Small intestine (tissue), 7 donors: ENCODE results near the gene TARBP1. TPM values are rescaled to one million over a fixed set of nuclear protein-coding genes. Genes with fewer than 3 reads are reported as not detected.

ENCODE experiments used
- DNase-seq, 2 donors: peaks; one replicate each; pipeline versions ENCODE4 v3.0.0 to v3.0.0-alpha.2; 2013
- FAIRE-seq: peaks from 2 replicates; lab custom pipeline; 2012; peaks lifted over from hg19 to GRCh38; lab: Jason Lieb, UNC
- H3K27ac ChIP-seq, 3 donors: one replicate each; pipeline ENCODE4 v1.5.1; 2013; ENCODE audit warnings: low read length in 2 of 3, mild to moderate bottlenecking in 2 of 3, control low read depth in 1 of 3, inconsistent platforms in 1 of 3, low read depth in 1 of 3, moderate library complexity in 1 of 3
- H3K27me3 ChIP-seq, 3 donors: one replicate each; pipeline ENCODE4 v1.6.1; 2013; ENCODE audit warnings: low read length in 3 of 3, inconsistent platforms in 1 of 3; ENCODE audit not compliant: control insufficient read depth in 3 of 3, insufficient read depth in 3 of 3
- H3K36me3 ChIP-seq, 3 donors: one replicate each; pipeline ENCODE4 v1.6.1; 2013; ENCODE audit warnings: low read length in 3 of 3, inconsistent platforms in 1 of 3, low read depth in 1 of 3, mild to moderate bottlenecking in 1 of 3, moderate library complexity in 1 of 3; ENCODE audit not compliant: control insufficient read depth in 3 of 3, insufficient read depth in 2 of 3
- H3K4me1 ChIP-seq, 3 donors: one replicate each; pipeline ENCODE4 v1.6.1; 2013; ENCODE audit warnings: low read length in 2 of 3, inconsistent platforms in 1 of 3, low read depth in 1 of 3, mild to moderate bottlenecking in 1 of 3, moderate library complexity in 1 of 3; ENCODE audit not compliant: control insufficient read depth in 3 of 3, insufficient read depth in 2 of 3
- H3K4me3 ChIP-seq, 3 donors: one replicate each; pipeline ENCODE4 v1.5.1; 2013; ENCODE audit warnings: low read length in 3 of 3, control low read depth in 1 of 3, inconsistent platforms in 1 of 3, low read depth in 1 of 3, mild to moderate bottlenecking in 1 of 3, moderate library complexity in 1 of 3
- H3K9me3 ChIP-seq, 2 donors: one replicate each; pipeline ENCODE4 v1.6.1; 2013; ENCODE audit warnings: low read depth in 1 of 2, low read length in 1 of 2; ENCODE audit not compliant: control insufficient read depth in 2 of 2, insufficient read depth in 1 of 2
- WGBS, 3 donors: extraction: QIAGEN DNeasy Blood & Tissue Kit; methylation state at CpG; one replicate each; pipeline ENCODE4 v1.1.7; 2013; 5-methylcytosine and 5-hydroxymethylcytosine counted together
- polyA plus RNA-seq, 4 donors: library from polyadenylated mRNA; stranded (reverse) in 3 of 4; unstranded in 1 of 4; fragments of 200-250 nt in 3 of 4; fragments of 120-200 nt in 1 of 4; gene quantifications; one replicate each; pipeline versions ENCODE4 v1.2.1 to v1.2.3, GENCODE V29; 2013
- donor health status: healthy with polysubstance abuse.
- donor health status: control.
- donor health status: control.
- donor health status: Bipolar disorder and iron deficiency.
- donor health status: healthy.

Gene TARBP1
- polyA plus RNA-seq, 4 donors: 8.1 to 67.5 (median 19.4) TPM

GRCh38 chr1:234468580-234468979 is 10.4 kb downstream of the TARBP1 start:
- H3K27ac ChIP-seq: no peak overlapping the region
- no peaks in the 10 kb centered on the region for H3K9me3 ChIP-seq
- FAIRE-seq: no peak
- no peak overlapping the region for H3K4me3 ChIP-seq
- 92 to 100% (median 92%) methylated on average over 1 of the region's 1 CpG for WGBS, 3 donors
- no peaks in the 10 kb centered on the region for H3K27me3 ChIP-seq
- peaks cover 2 to 22% (median 3%) of the 10 kb centered on the region in 3 donors for H3K36me3 ChIP-seq
- no peak for DNase-seq
- H3K4me1 ChIP-seq: no peaks in the 10 kb centered on the region

DNA sequence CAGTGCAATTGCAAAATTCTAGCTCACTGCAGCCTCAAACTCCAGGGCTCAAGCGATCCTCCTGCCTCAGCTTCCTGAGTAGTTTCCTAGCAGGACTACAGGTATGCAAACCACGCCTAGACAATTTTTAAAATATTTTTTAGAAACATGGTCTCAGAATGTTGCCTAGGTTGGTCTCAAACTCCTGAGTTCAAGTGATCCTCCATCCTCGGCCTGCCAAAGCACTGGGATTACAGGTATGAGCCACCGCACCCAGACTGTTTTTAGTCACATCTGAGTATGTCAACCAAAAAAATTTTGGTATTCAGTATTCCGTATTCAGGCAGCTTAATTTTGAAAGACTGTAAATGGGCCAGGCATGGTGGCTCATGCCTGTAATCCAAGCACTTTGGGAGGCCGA is 11.2 kb downstream of the TARBP1 start:
- Histone ChIP-seq H3K4me1 (no peaks in the 10 kb centered on the region), H3K27me3 (no peaks in the 10 kb centered on the region), H3K36me3 (peaks cover 2 to 24% (median 3%) of the 10 kb centered on the region in 3 donors), H3K4me3 (no peak overlapping the region), H3K27ac (no peak overlapping the region), H3K9me3 (no peaks in the 10 kb centered on the region)
- WGBS, 3 donors: 82 to 88% (median 87%) methylated on average over 6 of the region's 6 CpGs
- FAIRE-seq: no peak
- no peak for DNase-seq

GRCh38 chr1:234466945-234467344 is 12.0 kb downstream of the TARBP1 start:
- FAIRE-seq: no peak
- DNase-seq: no peak
- no peak overlapping the region for H3K4me3 ChIP-seq
- no peaks in the 10 kb centered on the region for H3K4me1 ChIP-seq
- H3K27me3 ChIP-seq: no peaks in the 10 kb centered on the region
- no peak overlapping the region for H3K27ac ChIP-seq
- 95 to 98% (median 97%) methylated on average over 6 of the region's 6 CpGs for WGBS, 3 donors
- no peaks in the 10 kb centered on the region for H3K9me3 ChIP-seq
- H3K36me3 ChIP-seq: peaks cover 3 to 28% (median 5%) of the 10 kb centered on the region in 3 donors

- Histone ChIP-seq H3K4me3 (no peak overlapping the region), H3K4me1 (no peaks in the 10 kb centered on the region), H3K36me3 (peaks cover 3 to 29% (median 5%) of the 10 kb centered on the region in 3 donors), H3K9me3 (no peaks in the 10 kb centered on the region), H3K27me3 (no peaks in the 10 kb centered on the region), H3K27ac (no peak overlapping the region)
- no peak for FAIRE-seq
- DNase-seq: no peak
Measured at GRCh38 chr1:234463749-234464148, 15.2 kb downstream of the TARBP1 start.

GRCh38 chr1:234460652-234461051 is 18.3 kb downstream of the TARBP1 start:
- 96 to 99% (median 97%) methylated on average over 5 of the region's 5 CpGs for WGBS, 3 donors
- Histone ChIP-seq H3K4me1 (no peaks in the 10 kb centered on the region), H3K27ac (no peak overlapping the region), H3K9me3 (no peaks in the 10 kb centered on the region), H3K27me3 (no peaks in the 10 kb centered on the region), H3K4me3 (no peak overlapping the region), H3K36me3 (peaks cover 3 to 21% (median 5%) of the 10 kb centered on the region in 3 donors)
- FAIRE-seq (no peak), DNase-seq (no peak)

- Histone ChIP-seq H3K36me3 (peaks cover 0 to 21% (median 4%) of the 10 kb centered on the region in 3 donors), H3K4me1 (no peaks in the 10 kb centered on the region), H3K27me3 (no peaks in the 10 kb centered on the region), H3K4me3 (no peak overlapping the region), H3K27ac (no peak overlapping the region), H3K9me3 (no peaks in the 10 kb centered on the region)
- 77 to 82% (median 77%) methylated on average over 6 of the region's 6 CpGs for WGBS, 3 donors
- DNase-seq (no peak), FAIRE-seq (no peak)
Measured at GRCh38 chr1:234458352-234459017, 20.5 kb downstream of the TARBP1 start.

DNA sequence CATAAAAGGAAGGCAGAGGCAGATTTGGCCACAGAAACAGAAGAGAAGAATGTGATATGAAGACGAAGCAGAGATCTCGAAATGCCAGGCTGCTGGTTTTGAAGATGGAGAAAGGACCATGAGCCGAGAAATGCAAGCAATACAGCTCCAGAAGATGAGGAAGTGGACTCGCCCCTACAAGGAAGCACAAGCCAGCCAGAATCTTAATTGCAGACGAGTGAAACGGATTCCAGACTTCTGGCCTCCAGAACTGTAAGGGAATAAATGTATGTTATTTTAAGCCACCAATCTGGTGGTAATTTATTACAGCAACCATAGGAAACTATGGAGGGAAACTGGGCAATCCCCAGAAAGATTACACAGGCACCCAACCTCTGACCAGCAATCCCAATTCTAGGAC is 24.1 kb downstream of the TARBP1 start:
- peaks cover 0 to 12% (median 2%) of the 10 kb centered on the region in 3 donors for H3K36me3 ChIP-seq
- no peak for FAIRE-seq
- H3K4me1 ChIP-seq: no peaks in the 10 kb centered on the region
- no peaks in the 10 kb centered on the region for H3K9me3 ChIP-seq
- WGBS, 3 donors: 72 to 77% (median 74%) methylated on average over 6 of the region's 6 CpGs
- no peak overlapping the region for H3K27ac ChIP-seq
- no peak overlapping the region for H3K4me3 ChIP-seq
- no peaks in the 10 kb centered on the region for H3K27me3 ChIP-seq
- no peak for DNase-seq

GRCh38 chr1:234452406-234452965 is 26.5 kb downstream of the TARBP1 start:
- no peak overlapping the region for H3K27ac ChIP-seq
- H3K9me3 ChIP-seq: no peaks in the 10 kb centered on the region
- FAIRE-seq (no peak), DNase-seq (no peak)
- H3K4me3 ChIP-seq: no peak overlapping the region
- H3K36me3 ChIP-seq: peaks cover 2 to 12% (median 3%) of the 10 kb centered on the region in 3 donors
- WGBS, 3 donors: 90 to 95% (median 94%) methylated on average over 2 of the region's 2 CpGs
- H3K4me1 ChIP-seq: no peaks in the 10 kb centered on the region
- H3K27me3 ChIP-seq: no peaks in the 10 kb centered on the region
